Suprapubic skin (tissue), 3 donors: ENCODE measurements around the gene PITRM1.

ENCODE experiments used
- CTCF ChIP-seq, 2 donors: fragments of 200-600 bp in 1 of 2; fragments of 450-650 bp in 1 of 2; sonication (generic) in 1 of 2; IDR thresholded peaks; one replicate each; pipeline ENCODE4 v1.5.1; 2016 to 2019; ENCODE audit warnings: antibody characterized with exemption in 2 of 2, mild to moderate bottlenecking in 1 of 2, moderate library complexity in 1 of 2
- POLR2A ChIP-seq, 2 donors: fragments of 450-650 bp; IDR thresholded peaks; one replicate each; pipeline ENCODE4 v1.6.1; 2017; ENCODE audit warnings: antibody characterized with exemption in 2 of 2, mild to moderate bottlenecking in 2 of 2, moderate library complexity in 2 of 2

- no peak for TF ChIP-seq CTCF (IDR thresholded peaks at IDR 0.05)
- no peak for TF ChIP-seq POLR2A (IDR thresholded peaks at IDR 0.05)
Measured at GRCh38 chr10:3116508-3117100, 56.0 kb downstream of the PITRM1 start.
